ENCODE results near the gene CYB5RL.

- TF ChIP-seq CTCF (optimal IDR thresholded peaks at IDR 0.05 in 1 of 3, IDR thresholded peaks at IDR 0.05 in 1 of 3, conservative IDR thresholded peaks at IDR 0.05 in 1 of 3; ENCODE audit: extremely low read depth in 1 of 3, insufficient read depth in 2 of 3, low read length in 3 of 3), result no peak
- TF ChIP-seq EZH2 (IDR thresholded peaks at IDR 0.05; ENCODE audit: low read length), result no peak
Measured at GRCh38 chr1:54218883-54219687, 19.3 kb upstream of the CYB5RL start.
